Caco-2 (cell line): Measurements from ENCODE around the gene PCF11. TPM values are rescaled to one million over a fixed set of nuclear protein-coding genes. Genes with fewer than 3 reads are reported as not detected.
"Not testable (repeated sequence)": the region's sequence is repeated elsewhere in the genome, so short reads cannot be mapped to it uniquely, and the experiment has no call there.

Source experiments
- BruUV-seq: library from RNA; stranded (reverse); fragments of 400-500 nt; replicated peaks from 2 replicates; lab custom pipeline; 2021; lab: Mats Ljungman, UMichigan
- CTCF ChIA-PET: fragments of 300-600 bp; sonication (Branson Sonifier 250); formaldehyde crosslinking; loops from one replicate; lab custom pipeline; 2022; ENCODE audit warnings: antibody characterized with exemption; lab: Charles Lee
- POLR2A ChIA-PET: fragments of 300-600 bp; sonication (Branson Sonifier 250); formaldehyde crosslinking; loops from one replicate; lab custom pipeline; 2022; ENCODE audit warnings: antibody characterized with exemption; lab: Charles Lee
- DNase-seq, 2 experiments: peaks; one replicate each; pipeline versions ENCODE4 v3.0.0 to v3.0.0-alpha.2; 2020 to 2022
- H3K27me3 ChIP-seq: replicated peaks from 2 replicates; pipeline ENCODE4 v1.6.0; 2011; ENCODE audit warnings: low read length; ENCODE audit not compliant: control insufficient read depth, insufficient read depth
- H3K36me3 ChIP-seq: 2 replicates; pipeline ENCODE4 v1.5.1; 2011; ENCODE audit warnings: low read length; ENCODE audit not compliant: control insufficient read depth, insufficient read depth
- H3K4me1 ChIP-seq: fragments of 250-450 bp; sonication (Bioruptor Pico); 2 replicates; pipeline ENCODE4 v1.5.1; 2020; ENCODE audit warnings: mild to moderate bottlenecking
- H3K4me3 ChIP-seq: 2 replicates; pipeline ENCODE4 v1.5.1; 2011; ENCODE audit warnings: low read depth, mild to moderate bottlenecking, control low read depth, low read length
- H3K9me3 ChIP-seq: fragments of 250-450 bp; sonication (Bioruptor Pico); 2 replicates; pipeline ENCODE4 v1.5.1; 2020; ENCODE audit warnings: mild to moderate bottlenecking, moderate library complexity
- H3K27ac Mint-ChIP-seq: one replicate; pipeline ENCODE4 v1.8.0; 2022; ENCODE audit warnings: mixed read lengths; ENCODE audit not compliant: unreplicated experiment
- H3K27me3 Mint-ChIP-seq: one replicate; pipeline ENCODE4 v1.8.0; 2022; ENCODE audit warnings: mixed read lengths; ENCODE audit not compliant: insufficient read depth, unreplicated experiment
- H3K36me3 Mint-ChIP-seq: one replicate; pipeline ENCODE4 v1.8.0; 2022; ENCODE audit warnings: mild to moderate bottlenecking, mixed read lengths; ENCODE audit not compliant: insufficient read depth, unreplicated experiment
- H3K4me1 Mint-ChIP-seq: one replicate; pipeline ENCODE4 v1.8.0; 2022; ENCODE audit warnings: low read depth, mixed read lengths; ENCODE audit not compliant: unreplicated experiment
- H3K4me3 Mint-ChIP-seq: one replicate; pipeline ENCODE4 v1.8.0; 2022; ENCODE audit warnings: mild to moderate bottlenecking, moderate library complexity, mixed read lengths; ENCODE audit not compliant: unreplicated experiment
- H3K9me3 Mint-ChIP-seq: one replicate; pipeline ENCODE4 v1.8.0; 2022; ENCODE audit warnings: mixed read lengths; ENCODE audit not compliant: unreplicated experiment
- CTCF ChIP-seq, 2 experiments: fragments of 200-600 bp in 1 of 2; IDR thresholded peaks; 1 replicate in 1 of 2; 2 replicates in 1 of 2; pipeline versions ENCODE4 v1.5.1 to v1.8.0; 2011 to 2022; ENCODE audit warnings: antibody characterized with exemption in 1 of 2, control low read depth in 1 of 2, inconsistent platforms in 1 of 2, low read depth in 1 of 2, low read length in 1 of 2, mild to moderate bottlenecking in 1 of 2, moderate library complexity in 1 of 2; ENCODE audit not compliant: insufficient read depth in 1 of 2, severe bottlenecking in 1 of 2, unreplicated experiment in 1 of 2
- intact Hi-C: fragments of 100-400 bp; cut with micrococcal nuclease; formaldehyde crosslinking; loops from one replicate; pipeline ENCODE4 v1.10.0; 2022; ENCODE audit not compliant: unreplicated experiment
- total RNA-seq: library from RNA; stranded (reverse); gene quantifications from 2 replicates; pipeline ENCODE4 v1.2.3, GENCODE V29; 2022

The PCF11 gene
- total RNA-seq, 1 experiment from 2014 or later: 78.4 TPM

DNA sequence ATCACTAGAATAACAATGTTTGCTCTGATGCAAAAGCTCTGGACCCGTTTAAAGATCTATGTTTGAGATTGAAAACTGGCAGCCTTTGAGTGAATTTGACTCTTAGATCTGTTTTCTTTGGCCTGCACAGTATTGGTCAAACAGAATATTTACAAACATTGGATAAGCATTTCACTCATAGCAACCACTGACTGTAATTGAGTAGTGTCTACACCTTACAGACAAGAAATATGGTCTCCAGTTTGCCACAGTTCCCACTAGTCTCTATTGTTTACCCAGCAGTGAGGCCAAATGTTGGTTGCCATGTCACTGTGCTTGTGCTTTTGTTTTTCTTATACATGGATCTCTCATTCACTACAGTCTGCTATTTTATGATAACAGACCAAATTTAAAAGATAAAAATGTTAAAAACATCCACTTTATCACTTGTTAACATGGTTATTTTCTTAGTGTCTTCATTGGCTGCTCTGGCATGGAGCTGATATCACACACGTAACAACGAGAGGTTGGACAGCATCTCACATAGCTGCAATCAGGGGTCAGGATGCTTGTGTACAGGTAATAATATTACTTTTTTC, 48.8 kb downstream of the PCF11 start:
- TF ChIP-seq CTCF (IDR thresholded peaks at IDR 0.05; ENCODE audit: insufficient read depth in 1 of 2, low read depth in 1 of 2, low read length in 1 of 2, severe bottlenecking in 1 of 2, unreplicated experiment in 1 of 2): no peak
- no peak overlapping the region for H3K4me3 ChIP-seq
- no peaks in the 10 kb centered on the region for H3K9me3 ChIP-seq
- Mint-ChIP-seq H3K27me3 (no peaks in the 10 kb centered on the region), H3K4me3 (no peak overlapping the region), H3K4me1 (no peaks in the 10 kb centered on the region), H3K9me3 (no peaks in the 10 kb centered on the region), H3K36me3 (no peaks in the 10 kb centered on the region), H3K27ac (no peak overlapping the region)
- no peaks in the 10 kb centered on the region for H3K4me1 ChIP-seq
- ChIA-PET CTCF (no interaction called here), POLR2A (no interaction called here)
- DNase-seq: no peak
- no peaks in the 10 kb centered on the region for H3K36me3 ChIP-seq
- no TSS peak for BruUV-seq
- H3K27me3 ChIP-seq: no peaks in the 10 kb centered on the region
- intact Hi-C loops: no loop called here

DNA sequence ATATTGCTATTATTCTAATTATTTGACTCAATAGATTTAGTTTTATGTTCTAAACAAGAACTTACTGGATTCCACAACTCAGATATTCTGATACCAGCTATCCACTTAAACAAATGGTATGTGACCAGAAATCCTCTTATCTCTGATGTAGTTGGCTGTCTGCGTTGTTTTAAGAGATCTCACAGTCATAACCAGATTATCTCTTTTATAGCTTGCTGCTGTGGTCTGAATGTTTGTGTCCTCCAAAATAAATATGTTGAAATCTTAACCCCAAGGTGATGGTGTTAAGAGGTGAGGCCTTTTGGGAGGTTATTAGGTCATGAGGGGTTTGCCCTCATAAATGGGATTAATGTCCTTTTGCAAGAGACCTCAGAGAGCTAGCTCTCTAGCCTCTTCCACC, 49.3 kb downstream of the PCF11 start:
- ChIA-PET CTCF (no interaction called here), POLR2A (no interaction called here)
- DNase-seq: no peak
- no peaks in the 10 kb centered on the region for H3K27me3 Mint-ChIP-seq
- H3K27ac Mint-ChIP-seq: no peak overlapping the region
- H3K36me3 ChIP-seq: no peaks in the 10 kb centered on the region
- no peaks in the 10 kb centered on the region for H3K36me3 Mint-ChIP-seq
- no peak for TF ChIP-seq CTCF (IDR thresholded peaks at IDR 0.05; ENCODE audit: insufficient read depth in 1 of 2, low read depth in 1 of 2, low read length in 1 of 2, severe bottlenecking in 1 of 2, unreplicated experiment in 1 of 2)
- no peak overlapping the region for H3K4me3 Mint-ChIP-seq
- no peak overlapping the region for H3K4me3 ChIP-seq
- no peaks in the 10 kb centered on the region for H3K4me1 ChIP-seq
- H3K4me1 Mint-ChIP-seq: no peaks in the 10 kb centered on the region
- intact Hi-C loops: no loop called here
- no TSS peak for BruUV-seq
- H3K27me3 ChIP-seq: no peaks in the 10 kb centered on the region
- no peaks in the 10 kb centered on the region for H3K9me3 ChIP-seq
- no peaks in the 10 kb centered on the region for H3K9me3 Mint-ChIP-seq

GRCh38 chr11:83206771-83207382, 49.9 kb downstream of the PCF11 start:
- H3K4me3 ChIP-seq, H3K27ac Mint-ChIP-seq, DNase-seq, POLR2A ChIA-PET, CTCF ChIA-PET, H3K27me3 ChIP-seq, H3K9me3 Mint-ChIP-seq, H3K4me1 Mint-ChIP-seq, intact Hi-C loops, H3K4me1 ChIP-seq, H3K9me3 ChIP-seq, H3K27me3 Mint-ChIP-seq, H3K4me3 Mint-ChIP-seq, H3K36me3 Mint-ChIP-seq, H3K36me3 ChIP-seq, BruUV-seq: not testable (repeated sequence)
